NOMO-1 (cell line): Measurements from ENCODE around the gene ADAM11.
"Not testable (repeated sequence)": the region's sequence is repeated elsewhere in the genome, so short reads cannot be mapped to it uniquely, and the experiment has no call there.

Experiments
- DNase-seq, 2 experiments: peaks; one replicate each; lab custom pipeline; 2025; ENCODE audit not compliant: unreplicated experiment in 2 of 2; lab: John Stamatoyannopoulos, UW

Gene ADAM11, protein sequence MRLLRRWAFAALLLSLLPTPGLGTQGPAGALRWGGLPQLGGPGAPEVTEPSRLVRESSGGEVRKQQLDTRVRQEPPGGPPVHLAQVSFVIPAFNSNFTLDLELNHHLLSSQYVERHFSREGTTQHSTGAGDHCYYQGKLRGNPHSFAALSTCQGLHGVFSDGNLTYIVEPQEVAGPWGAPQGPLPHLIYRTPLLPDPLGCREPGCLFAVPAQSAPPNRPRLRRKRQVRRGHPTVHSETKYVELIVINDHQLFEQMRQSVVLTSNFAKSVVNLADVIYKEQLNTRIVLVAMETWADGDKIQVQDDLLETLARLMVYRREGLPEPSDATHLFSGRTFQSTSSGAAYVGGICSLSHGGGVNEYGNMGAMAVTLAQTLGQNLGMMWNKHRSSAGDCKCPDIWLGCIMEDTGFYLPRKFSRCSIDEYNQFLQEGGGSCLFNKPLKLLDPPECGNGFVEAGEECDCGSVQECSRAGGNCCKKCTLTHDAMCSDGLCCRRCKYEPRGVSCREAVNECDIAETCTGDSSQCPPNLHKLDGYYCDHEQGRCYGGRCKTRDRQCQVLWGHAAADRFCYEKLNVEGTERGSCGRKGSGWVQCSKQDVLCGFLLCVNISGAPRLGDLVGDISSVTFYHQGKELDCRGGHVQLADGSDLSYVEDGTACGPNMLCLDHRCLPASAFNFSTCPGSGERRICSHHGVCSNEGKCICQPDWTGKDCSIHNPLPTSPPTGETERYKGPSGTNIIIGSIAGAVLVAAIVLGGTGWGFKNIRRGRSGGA

DNA sequence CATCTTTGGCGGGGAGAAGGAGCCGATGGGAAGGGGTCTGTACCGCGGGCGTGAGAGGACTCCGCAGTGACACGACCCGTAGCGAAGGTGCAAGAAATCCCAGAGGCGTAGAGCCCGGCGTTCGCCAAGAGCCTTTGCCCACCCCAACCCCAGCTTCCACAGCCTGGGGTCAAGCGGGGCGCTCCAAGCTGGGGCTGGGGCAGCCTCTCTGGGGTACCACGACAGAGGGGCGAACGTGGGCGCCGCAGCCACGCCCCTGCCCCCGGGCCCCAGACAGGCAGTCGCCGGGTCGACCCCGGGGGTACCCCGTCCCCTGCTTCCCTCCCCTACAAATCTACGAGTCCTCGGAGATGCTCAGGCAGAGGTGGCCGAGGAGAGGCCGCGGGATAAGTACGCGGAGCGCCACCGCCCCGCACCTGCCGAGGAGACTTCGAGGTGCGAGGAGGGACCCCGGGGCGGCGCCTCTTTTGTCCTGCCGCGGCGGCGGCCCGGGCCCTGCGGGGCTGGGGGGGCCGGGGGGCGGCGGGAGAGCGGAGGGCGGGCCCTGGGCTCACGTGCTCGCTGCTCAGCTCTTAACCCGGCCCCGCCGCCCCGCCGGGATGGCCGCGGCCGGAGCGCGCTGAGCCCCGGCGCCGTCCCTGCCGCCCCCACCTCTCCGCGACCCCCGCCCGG, at the start of gene ADAM11:
TSS of gene ADAM11 (plus strand) at position 575 of the 672 bp plus-strand sequence. CDS start 212 bp downstream, outside the sequence.
- DNase-seq = no peak

DNA sequence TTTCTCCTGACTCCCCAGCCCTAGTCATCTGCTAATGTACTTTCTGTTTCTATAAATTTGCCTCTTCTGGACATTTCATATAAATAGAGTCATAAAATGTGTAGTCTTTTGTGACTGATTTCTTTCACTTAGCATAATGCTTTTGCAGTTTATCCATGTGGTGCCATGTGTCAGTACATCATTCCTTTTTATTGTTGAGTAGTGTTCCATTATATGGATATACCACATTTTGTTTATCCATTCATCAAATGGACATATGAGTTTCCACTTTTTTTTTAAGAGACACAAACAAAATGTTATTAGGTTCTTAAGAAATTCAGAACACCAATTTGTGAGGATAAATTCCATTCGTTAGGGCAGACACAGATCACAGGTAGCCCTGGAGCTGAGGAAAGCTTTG, 39.3 kb upstream of the ADAM11 start:
- no peak for DNase-seq

DNA sequence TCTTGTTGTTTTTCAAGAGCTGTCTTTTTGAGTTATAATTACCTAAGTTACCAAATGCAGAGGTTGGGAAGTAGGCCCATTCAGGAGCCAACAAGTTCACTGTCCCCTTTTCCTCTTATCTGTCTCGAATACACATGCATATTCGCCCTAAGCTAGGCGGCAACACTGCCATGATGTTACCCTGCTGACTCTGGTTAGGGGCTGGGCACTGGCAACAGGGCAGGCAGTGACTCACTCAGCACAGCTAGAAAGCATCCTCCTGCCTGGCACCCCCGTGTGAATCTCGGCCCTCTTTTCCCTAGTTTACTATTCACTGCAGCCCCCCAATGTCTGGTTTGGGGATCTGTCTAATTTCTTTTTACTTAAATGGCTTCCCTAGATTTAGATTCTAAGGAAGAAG, 36.5 kb upstream of the ADAM11 start:
- no peak for DNase-seq

DNA sequence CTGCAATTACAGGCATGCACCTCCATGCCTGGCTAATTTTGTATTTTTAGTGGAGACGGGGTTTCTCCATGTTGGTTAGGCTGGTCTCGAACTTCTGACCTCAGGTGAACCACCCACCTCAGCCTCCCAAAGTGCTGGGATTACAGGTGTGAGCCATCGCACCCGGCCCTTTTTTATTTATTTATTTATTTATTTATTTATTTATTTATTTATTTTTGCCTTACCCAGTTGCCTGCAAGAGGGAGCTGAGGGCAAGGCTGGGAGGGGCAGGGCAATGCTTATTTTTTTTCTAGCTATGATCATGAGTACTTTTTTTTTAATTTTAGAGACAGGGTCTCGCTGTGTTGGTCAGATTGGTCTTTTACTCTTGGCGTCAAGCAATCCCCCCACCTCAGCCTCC, 32.7 kb upstream of the ADAM11 start:
- DNase-seq = not testable (repeated sequence)

DNA sequence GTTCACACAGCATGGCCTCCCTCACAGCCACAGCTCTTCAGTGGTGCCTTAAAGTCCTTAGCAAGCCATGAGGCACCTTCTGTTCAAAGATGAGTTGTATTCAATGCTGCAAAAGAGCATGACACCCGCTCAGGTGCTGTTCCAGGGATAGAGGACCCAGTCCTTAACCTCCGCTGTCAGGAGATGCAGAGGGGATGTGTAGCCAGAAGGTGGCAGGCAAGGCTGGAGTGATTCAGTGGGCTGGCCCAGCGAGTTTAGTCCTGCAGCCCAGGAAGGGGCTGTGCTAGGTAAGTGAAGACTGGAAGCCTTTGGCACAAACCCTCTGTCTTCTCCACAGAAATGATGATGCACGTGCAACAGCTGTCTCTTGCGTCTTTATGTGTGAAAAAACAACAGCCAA, 25.0 kb upstream of the ADAM11 start:
- no peak for DNase-seq

DNA sequence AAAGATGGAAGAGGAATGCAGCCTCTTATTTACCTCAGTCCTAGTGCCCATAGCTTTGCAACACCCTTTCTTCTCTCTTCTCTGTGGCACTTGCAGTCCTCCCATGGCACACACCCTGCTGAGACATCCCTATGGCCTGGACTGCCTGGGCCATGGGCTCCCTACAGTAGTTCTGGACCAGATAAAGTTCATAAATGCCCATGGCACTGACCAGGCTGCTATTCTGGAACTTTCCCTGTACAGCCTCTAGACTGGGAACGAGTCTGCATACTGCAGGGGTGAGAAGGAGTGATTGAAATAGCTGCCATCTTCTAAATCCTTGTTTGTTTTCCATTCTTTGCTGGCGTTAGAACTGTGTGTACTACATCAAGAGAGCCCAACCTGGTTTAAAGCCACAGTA, 24.5 kb upstream of the ADAM11 start:
- no peak for DNase-seq

DNA sequence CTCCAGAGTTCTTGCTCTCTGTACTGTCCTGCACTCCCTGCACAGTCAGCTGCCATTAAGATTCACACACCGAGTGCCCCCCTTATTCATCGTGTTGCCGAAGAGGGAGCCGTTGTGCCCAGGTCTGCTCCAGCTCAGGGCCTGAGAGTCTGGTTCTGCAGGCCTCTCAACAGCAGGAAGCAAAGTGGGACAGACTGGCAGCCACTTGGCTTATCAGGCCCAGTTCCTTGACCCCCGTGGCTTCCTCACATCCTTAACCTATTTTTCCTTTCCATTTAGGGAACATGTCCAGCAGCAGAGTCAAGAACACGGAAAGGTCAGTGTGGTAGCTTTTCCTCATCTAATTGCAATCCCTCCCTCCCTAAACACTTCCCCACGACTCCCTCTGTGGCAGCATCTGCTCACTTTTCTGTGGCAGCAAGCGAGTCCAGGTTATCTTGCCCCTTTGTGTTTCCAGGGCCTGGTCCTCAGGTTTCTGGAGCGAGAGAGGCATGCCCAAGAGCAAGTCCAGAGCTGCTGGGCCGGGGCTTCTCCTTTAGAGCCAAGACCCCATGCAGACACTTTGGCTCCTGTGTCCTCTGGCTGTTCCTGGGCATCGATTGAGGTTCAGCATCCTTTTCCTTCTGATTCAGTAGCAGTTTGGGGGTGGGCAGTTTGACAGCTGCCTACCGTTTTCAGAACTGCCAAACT, 22.1 kb upstream of the ADAM11 start:
- no peak for DNase-seq

DNA sequence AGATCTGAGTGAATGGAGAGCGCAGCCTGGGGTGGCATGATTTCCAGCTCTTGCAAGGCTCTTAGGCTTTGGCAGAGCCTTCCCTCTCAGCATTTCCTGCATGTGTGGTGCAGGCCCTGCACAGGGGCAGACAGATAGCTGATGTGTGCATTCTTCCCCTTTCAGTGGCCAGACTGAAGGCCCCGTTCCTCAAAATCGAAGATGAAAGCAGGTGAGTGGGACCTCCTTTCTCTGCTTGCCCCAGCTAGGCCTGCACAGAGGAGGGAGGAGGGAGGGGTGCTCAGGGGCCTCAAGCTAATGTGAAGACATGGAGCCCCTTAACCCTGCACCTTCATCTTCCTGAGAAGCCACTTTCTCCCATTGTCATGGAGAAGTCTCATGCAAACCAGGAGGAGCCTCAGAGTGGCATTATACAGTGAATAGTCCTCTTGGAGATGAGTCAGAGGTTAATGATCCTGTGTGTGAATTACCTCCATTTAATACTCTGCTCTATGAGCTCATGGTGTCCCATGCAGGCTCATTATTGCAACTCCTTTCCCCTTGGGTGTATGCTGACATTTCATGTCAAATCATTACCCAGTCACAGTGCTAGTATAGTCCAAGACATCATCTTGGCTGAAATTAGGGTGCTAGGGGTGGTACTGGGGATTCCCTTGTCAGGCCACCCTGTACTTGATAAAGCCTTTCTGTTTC, 20.4 kb upstream of the ADAM11 start:
- no peak for DNase-seq

DNA sequence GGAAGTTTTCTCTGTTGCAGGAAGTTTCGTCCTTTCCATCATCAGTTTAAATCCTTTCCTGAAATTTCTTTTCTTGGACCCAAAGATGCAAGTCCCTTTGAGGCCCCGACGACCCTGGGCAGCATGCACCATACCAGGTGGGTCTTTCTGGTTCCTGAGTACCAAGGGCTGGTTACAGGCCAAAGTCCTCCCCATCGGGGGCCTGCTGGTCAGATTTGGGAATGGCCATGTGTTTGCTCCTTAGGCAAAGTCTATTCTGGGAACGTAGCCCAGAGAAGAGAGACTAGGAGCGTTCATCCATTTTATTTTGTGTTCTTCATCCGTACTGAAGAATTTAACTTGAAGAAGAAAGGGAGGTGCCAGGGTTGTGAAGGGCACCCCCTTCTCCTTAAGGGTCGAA, 17.5 kb upstream of the ADAM11 start:
- DNase-seq = no peak

DNA sequence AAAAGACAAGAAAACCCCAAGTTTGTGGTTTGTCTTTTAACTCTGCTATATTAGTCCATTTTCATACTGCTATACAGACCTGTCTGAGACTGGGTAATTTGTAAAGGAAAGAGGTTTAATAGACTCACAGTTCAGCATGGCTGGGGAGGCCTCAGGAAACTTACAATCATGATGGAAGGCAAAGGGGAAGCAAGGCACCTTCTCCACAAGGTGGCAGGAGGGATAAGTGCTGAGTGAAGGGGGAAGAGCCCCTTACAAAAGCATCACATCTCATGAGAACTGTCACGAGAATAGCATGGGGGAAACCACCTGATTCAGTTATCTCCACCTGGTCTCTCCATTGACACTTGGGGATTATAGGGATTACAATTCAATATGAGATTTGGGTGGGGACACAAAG, 13.5 kb upstream of the ADAM11 start:
- DNase-seq = no peak

DNA sequence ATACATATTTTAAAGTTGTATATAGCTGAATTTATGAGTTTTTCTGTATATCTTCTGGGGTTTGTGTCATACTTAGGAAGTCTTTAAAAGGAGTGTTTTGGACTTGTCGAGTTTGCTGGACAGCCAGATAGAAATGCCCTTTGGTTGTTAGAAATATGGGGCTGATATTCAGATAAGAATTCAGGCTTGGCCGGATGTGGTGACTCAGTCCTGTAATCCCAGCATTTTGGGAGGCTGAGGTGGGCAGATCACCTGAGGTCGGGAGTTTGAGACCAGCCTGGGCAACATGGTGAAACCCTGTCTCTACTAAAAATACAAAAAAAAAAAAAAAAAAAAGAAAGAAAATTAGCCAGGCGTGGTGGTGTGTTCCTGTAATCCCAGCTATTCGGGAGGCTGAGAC, 13.1 kb upstream of the ADAM11 start:
- not testable (repeated sequence) for DNase-seq

DNA sequence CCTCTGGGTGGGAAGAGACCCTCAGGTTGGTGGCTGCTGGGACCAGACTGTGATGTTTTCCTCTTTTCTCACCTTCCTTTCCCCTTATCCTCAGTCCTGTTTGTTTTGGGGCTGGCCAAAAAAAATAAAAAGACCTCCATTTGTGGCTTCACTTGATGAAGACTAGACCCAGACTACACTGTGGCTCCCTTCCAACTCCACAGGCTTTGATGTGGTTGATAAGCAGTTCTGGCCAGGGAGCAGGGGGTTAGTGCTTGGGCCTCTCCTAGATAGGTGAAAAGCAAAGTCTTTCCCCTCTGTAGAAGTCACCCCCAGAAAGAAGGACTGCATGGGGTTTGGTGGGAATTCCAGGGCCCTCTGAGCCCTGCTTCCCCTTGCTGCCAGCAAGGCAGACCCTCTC, 11.2 kb upstream of the ADAM11 start:
- no peak for DNase-seq

DNA sequence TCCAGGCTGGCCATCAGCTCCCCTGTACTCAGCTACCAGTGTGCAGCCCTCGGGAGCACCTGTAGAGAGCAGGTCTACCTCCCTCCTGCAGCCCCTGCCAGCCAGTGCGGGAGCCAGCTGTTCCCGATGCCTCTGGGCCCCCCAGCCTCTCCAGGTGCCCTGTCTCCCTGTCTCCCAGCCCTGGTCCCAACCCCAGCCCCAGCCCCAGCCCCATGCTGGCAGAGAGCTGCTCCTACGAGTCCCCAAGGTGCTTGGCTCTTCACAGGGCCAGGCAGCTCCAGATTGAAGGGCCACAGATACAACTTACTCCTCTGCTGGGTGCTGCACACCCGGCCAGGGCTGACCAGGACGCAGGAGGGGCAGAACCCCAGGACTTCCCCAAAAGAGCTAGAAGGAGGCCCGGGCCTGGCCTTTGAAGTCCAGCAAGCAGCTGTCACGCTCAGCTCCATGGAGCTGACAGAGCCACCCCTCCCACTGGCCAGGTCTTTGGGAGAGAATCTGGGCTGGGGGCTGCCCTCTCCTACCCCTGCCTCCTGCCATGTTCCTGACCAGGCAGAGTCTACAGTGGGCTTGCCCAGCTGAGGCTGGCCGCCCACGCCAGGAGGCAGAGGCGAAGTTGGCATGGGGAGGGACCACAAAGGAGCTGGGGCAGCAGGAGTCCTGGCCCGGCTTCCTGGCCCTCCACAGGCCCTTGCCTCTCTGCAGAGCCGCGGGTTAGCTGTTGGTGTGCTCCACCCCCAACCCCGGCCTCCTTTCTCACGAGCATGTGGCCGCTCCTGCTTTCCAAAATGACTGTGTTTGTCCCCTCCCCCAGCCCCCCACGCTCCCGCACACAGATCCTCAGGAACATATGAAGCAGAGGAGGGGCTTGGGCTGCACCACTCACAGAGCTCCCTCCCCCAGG, 9.5 kb upstream of the ADAM11 start:
- no peak for DNase-seq

DNA sequence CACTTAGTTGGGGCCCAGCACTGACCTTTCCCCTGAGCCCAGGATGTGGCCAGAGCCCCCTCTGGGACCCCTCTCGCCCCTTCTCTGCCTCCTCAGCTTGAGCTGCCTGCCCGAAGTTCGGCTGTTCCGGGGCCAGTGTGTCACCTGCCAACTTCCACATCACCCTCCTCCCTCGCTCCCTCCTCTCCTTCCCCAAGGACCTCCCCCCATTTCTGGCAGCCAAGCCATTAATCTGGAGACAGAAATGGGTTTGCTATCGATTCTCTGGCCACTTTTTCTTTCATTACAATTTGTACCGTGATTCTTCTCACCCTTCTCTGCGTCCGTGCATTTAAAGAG, 8.8 kb upstream of the ADAM11 start:
- no peak for DNase-seq

DNA sequence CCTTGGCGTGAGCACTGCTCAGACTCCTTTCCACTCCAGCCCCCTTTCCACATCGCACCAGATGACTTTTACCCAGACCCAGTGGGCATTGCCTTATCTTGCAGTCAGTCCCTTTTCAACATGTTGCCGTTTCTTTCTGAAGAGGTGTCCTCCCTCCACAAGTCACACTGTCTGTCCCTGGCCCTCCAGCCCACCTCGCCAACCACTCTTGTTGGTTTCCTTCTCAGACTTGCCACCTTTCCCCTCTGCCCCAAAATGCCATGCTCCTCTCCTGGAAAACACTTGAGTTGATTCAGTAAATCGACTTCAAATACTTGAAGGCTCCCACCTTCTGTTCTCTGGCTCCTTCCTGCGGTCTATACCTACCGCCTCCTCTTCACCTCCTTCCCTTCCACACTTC, 7.5 kb upstream of the ADAM11 start:
- no peak for DNase-seq

DNA sequence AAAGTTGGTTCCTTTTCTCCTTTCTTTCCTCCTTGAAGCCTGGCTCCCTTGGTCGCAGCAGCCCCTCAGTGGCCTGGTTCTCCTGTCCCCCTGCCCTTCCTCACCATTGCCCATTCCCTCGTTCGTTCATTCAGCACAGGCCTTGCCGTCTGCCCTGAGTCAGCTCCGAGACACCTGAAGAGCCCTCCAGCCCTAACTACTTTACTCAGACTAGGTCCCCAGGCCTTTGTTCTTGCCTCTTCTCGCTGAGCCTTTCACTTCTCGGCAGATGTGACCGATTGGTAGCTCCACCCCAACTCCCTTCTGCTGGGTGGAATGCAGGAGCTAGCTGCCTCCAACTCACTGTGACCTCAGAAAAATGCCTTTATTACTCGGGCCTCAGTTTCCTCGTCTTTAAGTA, 7.0 kb upstream of the ADAM11 start:
- no peak for DNase-seq

DNA sequence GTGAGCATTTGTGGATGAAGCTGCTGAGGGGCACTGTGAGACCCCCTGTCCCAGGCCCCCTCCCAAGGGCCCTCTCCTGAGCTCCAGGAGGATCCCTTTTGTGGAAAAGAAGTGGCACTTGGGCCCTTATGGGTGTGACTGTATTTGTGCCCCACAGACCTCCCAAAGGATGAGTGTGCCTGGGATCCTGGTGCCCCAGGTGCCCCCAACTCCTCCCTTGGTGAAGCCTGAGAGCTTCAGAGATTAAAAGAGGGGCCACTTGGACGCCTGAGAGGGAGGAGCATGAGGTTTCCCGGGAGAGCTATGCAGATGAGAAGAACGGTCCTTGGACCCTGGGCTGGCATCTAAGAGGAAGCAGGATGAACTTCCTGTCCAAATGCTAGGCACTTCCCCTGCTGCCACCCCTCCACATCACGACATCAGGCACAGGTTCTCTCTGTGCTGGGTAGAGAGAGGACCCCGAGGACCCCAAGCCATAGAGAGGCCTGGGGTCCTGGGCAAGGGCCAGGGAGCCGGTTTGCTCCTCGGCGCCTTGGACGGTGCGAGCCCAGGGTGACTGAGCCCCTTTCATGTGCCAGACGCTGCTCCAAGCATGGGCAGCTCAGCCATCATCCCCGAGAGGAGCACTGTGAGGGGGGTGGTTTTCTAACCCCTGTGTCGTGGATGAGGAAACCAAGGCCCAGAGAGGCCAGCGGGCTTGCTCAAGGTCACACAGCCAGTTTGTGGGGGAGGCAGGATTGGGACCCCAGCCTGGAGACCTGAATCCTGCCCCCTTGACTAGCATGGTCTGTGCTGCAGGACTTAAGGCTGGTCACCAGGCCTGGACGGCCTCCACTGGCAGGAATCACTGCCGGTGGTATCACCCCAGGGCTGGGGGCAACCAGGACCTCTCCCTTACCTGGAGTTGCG, 5.6 kb upstream of the ADAM11 start:
- no peak for DNase-seq

DNA sequence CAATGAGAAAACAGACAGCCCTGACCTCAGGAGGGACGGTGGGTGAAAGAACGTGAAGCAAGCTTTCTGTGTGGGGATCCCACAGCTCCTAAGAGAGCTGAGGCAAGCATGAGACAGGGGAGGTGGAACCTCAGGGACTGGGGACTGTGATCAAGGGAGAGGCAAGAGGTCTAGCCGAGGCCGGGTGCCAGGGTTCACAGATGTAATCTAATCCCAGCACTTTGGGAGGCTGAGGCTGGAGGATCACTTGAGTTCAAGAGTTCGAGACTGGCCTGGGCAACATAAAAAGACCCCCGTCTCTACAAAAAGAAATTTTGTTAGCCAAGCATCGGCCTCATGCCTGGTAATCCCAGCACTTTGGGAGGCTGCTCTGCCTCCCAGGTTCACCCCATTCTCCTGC, 4.5 kb upstream of the ADAM11 start:
- no peak for DNase-seq

DNA sequence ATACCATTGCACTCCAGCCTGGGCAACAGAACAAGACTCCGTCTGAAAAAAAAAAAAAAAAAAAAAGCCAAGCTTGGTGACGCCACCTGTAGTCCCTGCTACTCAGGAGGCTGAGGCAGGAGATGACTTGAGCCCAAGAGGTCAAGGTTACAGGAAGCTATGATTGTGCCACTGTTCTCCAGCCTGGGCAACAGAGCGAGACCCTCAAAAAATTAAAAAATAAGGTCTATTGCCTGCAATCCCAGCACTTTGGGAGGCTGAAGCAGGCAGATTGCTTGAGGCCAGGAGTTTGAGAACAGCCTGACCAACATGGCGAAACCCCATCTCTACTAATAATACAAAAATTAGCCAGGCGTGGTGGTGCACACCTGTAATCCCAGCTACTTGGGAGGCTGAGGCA, 3.6 kb upstream of the ADAM11 start:
- DNase-seq = not testable (repeated sequence)
